BJ (cell line): ENCODE data around the gene CUZD1. TPM values are rescaled to one million over a fixed set of nuclear protein-coding genes. Genes with fewer than 3 reads are reported as not detected.
"Not testable (repeated sequence)": the region's sequence is repeated elsewhere in the genome, so short reads cannot be mapped to it uniquely, and the experiment has no call there.

Source experiments
- CTCF ChIA-PET: fragments of 350-600 bp; formaldehyde crosslinking; extraction: SDS; loops from one replicate; lab custom pipeline; 2021; ENCODE audit warnings: antibody characterized with exemption, inconsistent platforms; lab: Yijun Ruan, JAX
- POLR2A ChIA-PET: fragments of 300-600 bp; sonication (Branson Sonifier 250); formaldehyde crosslinking; extraction: SDS; loops from one replicate; lab custom pipeline; 2021; ENCODE audit warnings: antibody characterized with exemption; lab: Charles Lee
- DNase-seq: peaks from one replicate; pipeline ENCODE4 v3.0.0-alpha.2; 2011; ENCODE audit warnings: low read depth
- H3K27me3 ChIP-seq: 2 replicates; pipeline ENCODE4 v1.6.0; 2011; ENCODE audit warnings: low read length; ENCODE audit not compliant: control insufficient read depth, insufficient read depth
- H3K36me3 ChIP-seq: 2 replicates; pipeline ENCODE4 v1.5.1; 2011; ENCODE audit warnings: low read length; ENCODE audit not compliant: control insufficient read depth, insufficient read depth
- H3K4me3 ChIP-seq: 2 replicates; pipeline ENCODE4 v1.5.1; 2011; ENCODE audit warnings: low read depth, mild to moderate bottlenecking, control low read depth, low read length
- polyA plus RNA-seq: library from polyadenylated mRNA; depleted of rRNA; stranded (reverse); fragments of >200 nt; gene quantifications from 2 replicates; pipeline ENCODE4 v1.2.3, GENCODE V29; 2011
- TF ChIP-seq, protein P1 (sequence below): IDR thresholded peaks from 2 replicates; pipeline ENCODE4 v1.5.1; 2011; ENCODE audit warnings: low read depth, mild to moderate bottlenecking, control low read depth, inconsistent platforms, low read length, moderate library complexity; ENCODE audit not compliant: insufficient read depth

Gene CUZD1
- polyA plus RNA-seq, 1 experiment, result 0.64 TPM

DNA sequence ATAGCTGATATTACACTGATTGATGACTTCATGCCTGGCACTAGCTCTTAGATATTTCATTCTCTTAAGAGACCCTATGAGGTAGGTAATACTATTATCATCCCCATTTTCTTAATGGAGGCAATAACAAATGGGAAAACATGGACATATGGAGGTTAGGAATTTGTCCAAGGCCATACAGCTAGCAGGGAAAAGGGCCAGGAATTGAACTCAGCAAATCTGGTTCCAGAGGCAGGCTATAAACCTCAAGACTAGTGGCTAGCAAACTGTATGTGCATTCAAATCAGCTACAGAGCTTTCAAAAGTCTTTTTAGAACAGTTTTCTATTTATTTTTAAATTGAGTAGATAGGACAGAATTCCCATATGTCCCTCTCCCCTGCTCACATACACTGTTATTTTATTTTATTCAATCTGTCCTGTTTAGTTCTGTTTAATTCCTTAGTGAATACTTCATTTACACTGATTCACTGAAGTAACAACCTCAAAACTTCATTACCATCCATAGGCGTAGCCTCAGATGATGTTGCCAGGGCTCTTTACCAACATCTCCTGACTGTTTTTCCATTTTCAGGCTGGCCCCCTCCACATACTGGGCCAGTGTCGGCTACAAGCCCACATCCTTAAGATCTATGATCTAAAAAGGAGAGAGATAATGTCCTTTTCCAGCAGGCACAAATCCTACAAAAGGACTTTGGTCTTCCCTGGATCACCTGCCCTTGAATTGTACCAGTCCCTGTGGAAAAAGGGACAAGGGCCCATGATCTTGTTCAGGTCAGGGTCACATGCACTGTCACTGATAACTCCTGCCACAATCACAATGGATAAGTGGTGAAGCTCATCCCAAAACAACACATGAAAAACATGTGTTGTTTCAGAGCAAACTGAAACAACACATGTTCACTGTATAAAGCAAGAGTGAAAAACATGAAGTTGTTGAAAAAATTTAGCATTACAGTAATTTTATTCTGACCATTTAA, 17.8 kb upstream of the CUZD1 start:
- ChIA-PET POLR2A (no interaction called here), CTCF (interaction anchor here (1.2 to 2.2 kb wide), 3 partner anchors 11 to 117 kb away, joined by 4 to 8 read pairs (median 4); no protein-coding TSS in a partner anchor)
- TF ChIP-seq, protein P1, sequence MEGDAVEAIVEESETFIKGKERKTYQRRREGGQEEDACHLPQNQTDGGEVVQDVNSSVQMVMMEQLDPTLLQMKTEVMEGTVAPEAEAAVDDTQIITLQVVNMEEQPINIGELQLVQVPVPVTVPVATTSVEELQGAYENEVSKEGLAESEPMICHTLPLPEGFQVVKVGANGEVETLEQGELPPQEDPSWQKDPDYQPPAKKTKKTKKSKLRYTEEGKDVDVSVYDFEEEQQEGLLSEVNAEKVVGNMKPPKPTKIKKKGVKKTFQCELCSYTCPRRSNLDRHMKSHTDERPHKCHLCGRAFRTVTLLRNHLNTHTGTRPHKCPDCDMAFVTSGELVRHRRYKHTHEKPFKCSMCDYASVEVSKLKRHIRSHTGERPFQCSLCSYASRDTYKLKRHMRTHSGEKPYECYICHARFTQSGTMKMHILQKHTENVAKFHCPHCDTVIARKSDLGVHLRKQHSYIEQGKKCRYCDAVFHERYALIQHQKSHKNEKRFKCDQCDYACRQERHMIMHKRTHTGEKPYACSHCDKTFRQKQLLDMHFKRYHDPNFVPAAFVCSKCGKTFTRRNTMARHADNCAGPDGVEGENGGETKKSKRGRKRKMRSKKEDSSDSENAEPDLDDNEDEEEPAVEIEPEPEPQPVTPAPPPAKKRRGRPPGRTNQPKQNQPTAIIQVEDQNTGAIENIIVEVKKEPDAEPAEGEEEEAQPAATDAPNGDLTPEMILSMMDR, result no peak
- Histone ChIP-seq H3K27me3 (no peaks in the 10 kb centered on the region), H3K4me3 (no peak overlapping the region), H3K36me3 (no peaks in the 10 kb centered on the region)
- DNase-seq, result no peak

DNA sequence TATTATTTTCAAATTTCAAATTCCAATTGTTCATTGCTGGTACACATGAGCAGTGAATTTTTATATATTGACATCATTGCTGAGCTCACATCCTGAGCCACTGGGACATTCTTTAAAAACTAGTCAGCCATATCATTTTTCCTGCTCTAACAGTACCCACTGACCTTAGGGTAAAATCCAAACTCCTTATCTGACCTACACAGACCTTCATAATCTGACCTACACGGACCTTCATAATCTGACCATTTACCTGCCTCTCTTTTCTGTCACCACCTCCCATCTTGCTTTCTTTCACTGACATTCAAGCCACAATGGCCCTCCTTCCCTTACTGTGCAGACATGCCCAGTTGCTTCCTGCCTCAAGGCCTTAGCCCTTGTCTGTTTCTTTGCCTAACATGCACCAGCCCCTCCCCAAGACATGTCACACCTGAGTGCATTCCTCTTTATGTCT, 16.1 kb upstream of the CUZD1 start:
- ChIA-PET CTCF (no interaction called here), POLR2A (no interaction called here)
- TF ChIP-seq, protein P1, result no peak
- no peaks in the 10 kb centered on the region for H3K27me3 ChIP-seq
- H3K36me3 ChIP-seq, result no peaks in the 10 kb centered on the region
- no peak overlapping the region for H3K4me3 ChIP-seq
- no peak for DNase-seq

DNA sequence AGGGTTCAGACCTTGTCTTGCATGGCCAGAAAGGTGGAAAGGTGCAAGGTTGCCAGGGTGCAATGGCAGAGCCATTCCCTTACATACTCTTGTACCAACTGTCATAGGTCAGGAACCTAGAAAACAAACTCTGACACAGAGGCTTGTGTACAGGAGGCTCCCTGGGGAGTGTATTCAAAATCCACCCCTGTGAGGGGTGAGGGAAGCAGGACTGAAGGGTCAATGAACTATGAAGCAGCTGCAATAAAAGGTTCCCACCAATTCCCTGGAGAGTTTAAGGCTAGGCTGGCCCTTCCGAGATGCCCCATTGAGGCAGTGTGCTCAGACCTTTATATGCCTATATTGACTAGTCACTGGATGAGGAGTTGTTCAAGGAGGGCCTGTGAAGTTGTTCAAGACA, 13.9 kb upstream of the CUZD1 start:
- H3K36me3 ChIP-seq, result no peaks in the 10 kb centered on the region
- H3K4me3 ChIP-seq, result no peak overlapping the region
- no peak for DNase-seq
- H3K27me3 ChIP-seq, result no peaks in the 10 kb centered on the region
- ChIA-PET POLR2A (no interaction called here), CTCF (no interaction called here)
- TF ChIP-seq, protein P1, result no peak

DNA sequence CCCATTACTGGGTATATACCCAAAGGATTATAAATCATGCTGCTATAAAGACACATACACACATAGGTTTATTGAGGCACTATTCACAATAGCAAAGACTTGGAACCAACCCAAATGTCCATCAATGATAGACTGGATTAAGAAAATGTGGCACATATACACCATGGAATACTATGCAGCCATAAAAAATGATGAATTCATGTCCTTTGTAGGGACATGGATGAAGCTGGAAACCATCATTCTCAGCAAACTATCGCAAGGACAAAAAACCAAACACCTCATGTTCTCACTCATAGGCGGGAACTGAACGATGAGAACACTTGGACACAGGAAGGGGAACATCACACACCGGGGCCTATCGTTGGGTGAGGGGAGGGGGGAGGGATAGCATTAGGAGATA, 12.4 kb upstream of the CUZD1 start:
- H3K4me3 ChIP-seq, H3K27me3 ChIP-seq, POLR2A ChIA-PET, CTCF ChIA-PET, H3K36me3 ChIP-seq, DNase-seq: not testable (repeated sequence)

DNA sequence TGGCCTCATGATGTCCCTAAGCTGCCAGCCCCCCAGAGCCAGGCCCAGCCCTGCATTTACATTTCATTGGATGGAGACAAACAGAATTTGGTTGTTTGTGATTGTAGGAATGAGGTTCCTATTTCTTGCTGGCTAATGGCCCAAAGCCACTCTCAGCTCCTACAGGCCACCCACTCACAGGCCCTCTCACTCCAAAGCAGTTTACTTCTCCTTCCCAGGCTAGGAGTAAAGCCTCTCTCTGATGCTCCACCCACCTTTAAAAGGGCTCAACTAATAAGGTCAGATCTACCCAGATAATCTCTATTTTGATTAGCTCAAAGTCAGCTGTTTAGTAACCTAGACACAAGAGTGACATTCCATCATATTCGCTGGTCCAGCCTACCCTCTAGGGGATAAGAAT, 11.2 kb upstream of the CUZD1 start:
- H3K4me3 ChIP-seq, result no peak overlapping the region
- ChIA-PET POLR2A (no interaction called here), CTCF (interaction anchor here (1.4 kb wide), 1 partner anchor 40 kb away, joined by 3 read pairs; no protein-coding TSS in a partner anchor)
- H3K27me3 ChIP-seq, result no peaks in the 10 kb centered on the region
- TF ChIP-seq, protein P1, result no peak
- DNase-seq, result no peak
- H3K36me3 ChIP-seq, result no peaks in the 10 kb centered on the region
